GF-D8 (cell line): Measurements from ENCODE around the gene PTCH1.

ENCODE experiments used
- DNase-seq: peaks from one replicate; lab custom pipeline; 2025; lab: John Stamatoyannopoulos, UW

The PTCH1 gene

GRCh38 chr9:95511952-95512708 is 4.6 kb downstream of the PTCH1 start:
- peak; percentile 20 for DNase-seq

DNA sequence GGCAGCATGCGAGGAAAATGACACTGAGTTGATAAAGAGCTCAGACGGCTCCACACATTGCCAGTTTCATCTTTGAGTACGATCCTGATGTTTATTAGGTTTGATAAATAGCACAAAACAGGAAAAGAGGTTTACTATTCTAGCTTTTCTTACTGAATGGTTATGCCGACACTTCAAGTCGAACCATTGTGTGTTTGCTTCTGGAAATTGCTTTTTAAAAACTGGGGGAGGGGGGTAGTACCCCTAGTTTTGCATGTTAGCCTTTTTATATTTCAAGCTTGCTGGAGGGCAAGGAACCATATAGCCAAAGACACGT is 5.2 kb downstream of the PTCH1 start:
- no peak for DNase-seq

DNA sequence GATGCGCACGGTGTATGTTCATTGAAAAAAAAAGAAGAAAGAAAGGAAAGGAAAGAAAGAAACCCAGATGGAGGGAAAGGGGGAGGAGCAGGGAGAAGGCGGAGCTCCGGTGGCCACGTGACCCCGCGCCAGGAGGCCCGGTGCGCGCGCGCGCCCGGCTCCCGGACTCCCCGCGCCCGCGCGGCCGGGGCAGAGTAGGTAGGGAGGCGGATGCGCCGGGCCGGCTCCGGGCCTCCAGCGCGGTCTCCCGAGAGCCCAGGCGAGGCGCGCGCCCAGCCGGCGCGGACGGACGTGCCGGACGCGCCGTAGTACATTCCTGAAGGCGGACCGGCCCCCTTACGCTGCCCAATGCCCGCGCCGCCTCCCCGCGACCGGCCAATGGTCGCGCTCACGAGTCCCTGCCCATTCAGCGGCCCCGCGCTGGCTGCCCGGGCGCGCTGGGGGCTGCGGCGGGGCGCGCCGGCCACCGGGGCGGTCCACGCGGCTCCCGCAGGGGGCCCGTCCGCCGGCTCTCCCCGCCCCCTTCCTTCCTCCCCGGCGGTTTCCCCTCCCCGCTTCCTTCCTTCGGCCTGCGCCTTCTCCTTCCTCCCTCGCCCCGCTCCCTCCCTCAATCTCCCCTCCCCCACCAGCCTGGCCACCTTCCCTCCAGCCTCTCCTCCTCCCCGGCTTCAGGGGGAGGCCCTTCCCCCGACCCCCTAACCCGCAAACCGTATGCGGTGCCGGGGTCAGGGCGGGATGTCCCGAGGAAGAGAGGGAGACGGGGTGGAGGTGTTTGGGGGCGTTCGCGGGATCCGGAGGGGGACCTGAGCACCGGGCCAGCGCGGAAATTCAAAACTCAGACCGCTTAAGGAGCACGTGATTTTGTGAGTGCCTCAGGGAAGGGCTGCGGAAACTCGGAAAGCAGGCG is 5.8 kb downstream of the PTCH1 start:
- DNase-seq = peak; percentile 85

DNA sequence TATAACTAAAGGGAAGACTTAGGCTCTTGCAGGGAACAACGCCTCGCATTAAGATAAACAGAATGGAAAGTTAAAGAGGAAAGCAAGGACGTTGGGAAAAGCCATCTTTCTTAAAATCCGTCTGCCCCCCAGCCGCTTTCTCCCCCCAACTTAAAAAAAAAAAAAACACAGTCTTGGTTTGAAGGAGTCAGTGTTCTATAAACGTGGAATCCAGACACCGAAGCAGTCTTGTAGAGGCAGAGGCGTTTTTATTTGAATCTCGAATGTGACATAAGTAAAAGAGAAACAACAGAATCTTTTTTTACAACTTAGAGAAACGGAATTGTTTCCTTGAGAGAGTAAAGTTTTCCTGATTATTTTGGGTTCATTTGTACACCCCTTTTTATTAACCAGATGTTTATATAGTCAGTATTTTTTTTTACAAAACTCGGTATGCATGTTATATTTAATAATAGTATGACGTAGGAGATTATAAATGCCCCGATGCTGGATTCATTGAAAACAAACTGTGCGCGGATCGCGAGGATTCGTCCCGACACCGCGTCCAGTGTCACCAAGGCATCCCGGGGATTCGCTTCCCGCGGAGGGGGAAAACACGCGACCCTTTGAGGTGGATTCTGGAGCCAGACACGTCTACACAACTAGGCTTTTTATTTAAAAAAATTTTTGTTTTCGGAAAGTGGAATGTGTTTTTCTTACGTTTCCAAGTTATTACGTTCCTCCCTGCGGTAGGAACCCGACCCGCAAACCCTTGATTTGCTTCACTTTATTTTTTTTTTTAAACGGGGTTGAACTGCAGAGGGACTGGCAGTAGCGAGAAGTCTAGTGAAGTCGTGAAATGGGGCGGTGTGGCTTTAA is 6.7 kb downstream of the PTCH1 start:
- DNase-seq = no peak

DNA sequence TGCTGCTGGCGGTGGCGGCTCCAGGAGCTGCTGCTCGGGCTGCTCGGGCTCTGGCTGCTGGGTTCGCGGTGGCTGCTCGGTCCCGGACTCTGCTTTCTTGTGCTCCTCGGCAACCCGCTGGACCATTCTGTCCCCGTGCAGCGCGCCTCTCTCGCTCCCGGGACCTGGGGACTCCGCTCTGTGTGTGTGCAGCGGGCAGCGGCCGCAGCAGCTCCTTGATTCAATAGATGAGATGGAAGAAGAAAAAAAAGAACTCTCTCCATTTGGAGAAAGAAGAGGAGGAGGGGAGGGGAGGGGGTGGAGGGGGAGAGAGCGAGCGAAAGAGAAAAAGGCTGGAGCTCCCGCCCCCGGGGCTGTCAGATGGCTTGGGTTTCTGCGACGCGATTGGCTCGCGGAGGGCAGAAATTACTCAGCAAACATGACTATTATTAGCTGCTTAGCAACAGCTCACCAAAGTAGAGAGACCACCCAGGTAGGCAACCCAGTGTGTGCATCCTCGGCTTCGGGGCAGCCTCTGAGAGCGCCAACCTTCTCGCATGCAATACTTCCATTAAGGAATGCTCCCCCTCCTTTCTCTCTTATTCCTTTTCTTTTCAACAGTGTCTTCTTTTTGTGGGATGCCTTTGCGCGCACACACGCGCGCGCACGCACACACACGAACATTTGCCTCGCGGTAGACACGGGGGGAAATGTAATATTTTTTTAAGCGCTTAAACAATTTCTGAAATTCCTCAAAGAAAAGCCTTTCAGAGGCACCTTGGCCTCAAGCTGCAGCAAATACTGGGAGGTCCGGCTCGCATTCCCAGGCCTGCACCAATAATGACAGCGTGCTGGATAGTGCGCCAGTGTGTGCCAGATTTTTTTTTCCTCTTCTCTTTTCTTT is 7.6 kb downstream of the PTCH1 start:
- peak; percentile 71 for DNase-seq

DNA sequence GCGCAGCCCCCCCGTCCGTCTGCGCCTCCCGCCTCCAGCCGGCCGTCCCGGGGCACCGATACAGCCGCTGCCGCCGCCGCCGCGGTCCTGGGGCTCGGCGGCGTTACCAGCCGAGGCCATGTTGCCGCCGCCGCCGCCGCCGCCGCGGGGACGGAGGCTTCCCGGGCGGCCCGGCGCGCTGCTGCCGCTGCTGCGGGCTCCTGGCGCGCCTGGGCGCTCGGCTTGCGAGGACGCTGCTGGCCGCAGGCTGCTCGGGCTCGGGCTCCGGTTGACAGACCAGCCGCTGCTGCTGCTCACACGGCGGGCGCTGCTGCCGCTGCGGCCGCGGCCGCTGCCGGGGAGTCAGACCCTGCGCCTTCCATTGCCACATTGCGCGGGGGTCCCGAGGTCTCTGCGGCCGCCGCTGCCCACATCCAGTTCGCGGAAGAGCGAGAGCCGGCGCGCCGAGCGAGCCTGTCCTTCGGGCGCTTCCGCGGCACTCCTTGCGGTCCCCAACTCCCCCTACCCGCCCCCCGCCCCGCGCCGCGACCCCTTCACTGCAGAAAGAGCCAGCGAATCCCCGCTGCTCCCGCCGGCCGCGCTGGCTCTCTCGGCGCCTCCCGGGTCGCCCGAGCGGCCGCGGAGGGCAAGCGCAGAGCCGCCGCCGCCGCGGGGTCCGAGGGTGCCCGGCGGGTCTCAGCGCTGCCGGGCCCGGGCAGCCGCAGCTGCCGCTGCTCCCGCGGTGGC is 8.4 kb downstream of the PTCH1 start:
- DNase-seq = no peak

GRCh38 chr9:95507464-95508241 is 9.1 kb downstream of the PTCH1 start:
- DNase-seq = peak; percentile 29

GRCh38 chr9:95506678-95507463 is 9.9 kb downstream of the PTCH1 start:
- DNase-seq = peak; percentile 57

DNA sequence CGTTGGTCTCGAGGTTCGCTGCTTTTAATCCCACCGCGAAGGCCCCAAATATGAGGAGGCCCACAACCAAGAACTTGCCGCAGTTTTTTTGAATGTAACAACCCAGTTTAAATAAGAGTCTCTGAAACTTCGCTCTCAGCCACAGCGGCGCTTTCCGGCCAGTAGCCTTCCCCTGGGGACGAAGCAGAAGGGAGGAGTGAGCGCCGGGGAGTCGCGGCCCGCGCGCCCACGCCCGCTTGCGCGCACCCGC is 10.4 kb downstream of the PTCH1 start:
- peak; percentile 9 for DNase-seq

DNA sequence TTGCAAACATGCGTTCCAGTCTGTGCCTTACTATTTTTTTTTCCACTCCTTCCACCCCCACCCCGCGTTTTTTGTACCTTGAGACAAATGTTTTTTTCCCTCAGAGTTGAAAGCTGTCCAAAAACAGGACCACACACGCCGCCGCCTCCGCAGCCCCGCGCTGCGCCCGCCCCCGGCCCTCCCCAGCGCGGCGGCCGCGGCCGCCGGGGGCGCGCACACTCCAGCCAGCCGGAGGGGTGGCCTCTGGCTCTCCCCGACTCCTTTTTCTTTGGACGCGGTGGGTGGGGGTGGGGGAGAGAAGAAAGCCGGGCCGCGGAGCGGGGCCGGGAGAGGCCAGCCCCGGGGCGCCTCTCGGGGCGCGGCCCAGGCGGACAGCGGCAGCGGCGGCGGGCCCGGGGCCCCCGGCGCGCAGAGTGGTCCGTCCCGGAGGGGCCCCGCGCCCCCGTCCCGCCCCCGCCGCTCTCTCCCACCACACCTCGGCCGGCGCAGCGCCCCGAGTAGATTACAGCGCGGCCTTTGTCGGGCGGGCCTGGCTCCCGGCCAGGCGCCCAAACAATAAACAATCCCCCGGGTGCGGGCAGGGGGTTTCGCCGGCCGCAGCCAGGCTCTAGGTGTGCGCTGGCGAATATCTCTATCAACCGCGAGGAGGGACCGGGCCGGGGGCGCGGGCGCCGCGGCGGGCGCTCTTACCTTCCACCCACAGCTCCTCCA is 10.9 kb downstream of the PTCH1 start:
- peak; percentile 8 for DNase-seq

- DNase-seq = no peak
These were observed 11.6 kb downstream of the PTCH1 start for GRCh38 chr9:95505072-95505716.

DNA sequence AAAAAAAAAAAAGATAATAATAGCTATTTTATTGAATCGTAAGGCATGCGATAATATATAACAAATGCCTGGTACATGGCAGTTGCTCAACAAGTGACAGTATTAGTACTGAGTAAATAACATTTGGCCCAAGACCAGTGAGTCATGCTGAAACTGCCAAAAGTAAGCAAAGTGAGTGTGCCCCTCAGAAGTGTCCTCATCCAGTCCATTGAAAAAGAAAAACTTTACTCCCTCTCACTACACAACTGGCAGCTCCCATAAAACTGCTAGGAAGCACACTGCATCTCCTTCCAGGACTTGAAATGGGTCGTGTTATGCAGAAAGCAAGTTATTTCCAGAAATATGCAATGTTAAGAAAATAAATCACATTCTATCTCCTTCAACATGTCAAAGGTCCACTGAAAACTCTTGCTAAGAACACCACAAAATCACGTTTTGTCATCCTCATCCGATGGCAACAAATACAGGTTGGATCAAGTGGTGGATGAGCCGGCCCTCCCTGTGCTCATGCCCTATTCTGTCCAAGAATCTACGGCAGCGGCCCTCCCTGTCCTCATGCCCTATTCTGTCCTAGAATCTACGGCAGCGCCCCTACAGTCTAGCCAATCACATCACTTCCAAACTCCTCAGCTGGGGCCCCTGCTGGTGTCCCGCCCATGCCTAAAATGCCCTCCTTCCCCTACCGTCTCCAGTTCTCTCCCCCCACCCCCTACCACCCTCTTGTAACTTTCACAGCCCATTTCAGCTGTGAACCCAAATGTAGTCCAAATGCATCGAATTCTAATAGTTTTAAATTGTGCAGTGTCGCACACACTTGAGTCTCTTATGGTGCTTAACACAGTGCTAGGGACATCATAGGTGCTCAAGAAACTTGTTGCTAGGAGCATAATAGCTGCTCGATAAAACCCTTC is 12.5 kb downstream of the PTCH1 start:
- no peak for DNase-seq

DNA sequence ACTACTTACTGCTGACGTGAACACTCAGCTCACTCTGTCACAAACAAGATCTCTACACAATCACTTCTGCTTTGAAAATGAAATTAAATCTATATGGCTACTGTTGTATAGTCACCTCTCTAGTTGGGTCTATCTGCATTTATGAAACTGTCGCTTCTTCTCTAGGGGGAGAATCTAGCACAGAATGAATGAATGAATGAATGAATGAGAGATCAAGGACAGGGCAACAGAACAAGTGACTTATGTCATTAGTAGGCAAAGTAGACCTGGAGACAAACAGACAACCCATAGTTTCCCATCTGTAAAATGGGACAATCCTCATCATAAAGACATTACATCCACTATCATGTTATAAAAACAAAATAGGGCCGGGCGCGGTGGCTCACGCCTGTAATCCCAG is 13.4 kb downstream of the PTCH1 start:
- DNase-seq = no peak

DNA sequence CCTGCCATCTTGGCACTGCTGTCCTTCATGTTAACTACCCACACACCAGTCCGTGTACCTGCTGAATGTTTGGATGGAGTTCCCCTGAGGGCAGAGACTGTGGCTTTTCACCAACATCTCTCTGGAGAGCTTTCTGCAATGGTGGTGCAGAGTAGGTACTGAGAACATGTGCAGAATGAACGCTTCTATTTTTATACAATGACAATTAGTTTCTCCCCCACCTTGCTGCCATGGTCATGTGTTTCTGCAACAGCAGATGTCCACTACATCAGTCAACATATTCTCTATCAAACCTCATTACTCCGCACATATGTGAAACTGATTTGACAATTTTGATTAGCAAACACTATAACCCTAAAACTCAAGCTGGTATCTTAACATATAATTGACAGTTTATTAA is 14.5 kb downstream of the PTCH1 start:
- no peak for DNase-seq

DNA sequence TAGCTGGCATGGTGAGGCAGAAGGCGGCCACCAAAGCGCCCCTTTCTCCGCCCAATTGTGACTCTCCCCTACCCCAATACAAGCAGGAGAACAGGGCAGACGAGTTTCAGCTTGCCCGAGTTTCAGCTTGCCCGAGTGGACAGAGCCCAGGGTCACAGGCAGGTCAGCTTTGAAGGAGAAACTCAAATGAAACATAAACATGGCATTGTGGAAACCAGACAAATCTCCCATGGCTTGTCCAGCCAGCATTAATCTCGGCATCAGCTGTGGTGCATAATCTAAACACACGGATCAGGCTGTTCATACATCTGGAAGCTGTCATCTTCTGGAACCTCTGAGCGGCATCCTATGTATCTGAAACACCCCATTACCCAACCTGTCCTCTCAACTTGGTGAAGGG is 16.9 kb downstream of the PTCH1 start:
- no peak for DNase-seq

GRCh38 chr9:95499046-95499676 is 17.6 kb downstream of the PTCH1 start:
- no peak for DNase-seq

- DNase-seq = no peak
These were observed 18.1 kb downstream of the PTCH1 start for GRCh38 chr9:95498641-95499040.
